Measurements from ENCODE around the gene ZNF613. TPM values are rescaled to one million over a fixed set of nuclear protein-coding genes. Genes with fewer than 3 reads are reported as not detected.

ZNF613 gene
- total RNA-seq, 2 donors from 2014 or later: 2.0 to 3.3 TPM

GRCh38 chr19:51994048-51994644 lies 66.9 kb downstream of the ZNF613 start:
- no peaks in the 10 kb centered on the region for H3K27me3 Mint-ChIP-seq
- H3K36me3 Mint-ChIP-seq (ENCODE audit: low read depth): peaks cover 12% of the 10 kb centered on the region
- no peak for DNase-seq
- no peak for ATAC-seq
- H3K4me1 Mint-ChIP-seq: no peaks in the 10 kb centered on the region
- H3K9me3 ChIP-seq (ENCODE audit: control insufficient read depth, low read length, poor library complexity, severe bottlenecking): peaks cover 54% of the 10 kb centered on the region
- H3K4me3 Mint-ChIP-seq: no peak overlapping the region
- no peak overlapping the region for H3K27ac Mint-ChIP-seq

Other genes with a start within 250 kb of the ZNF613 start
- gene SPACA6, start 234.1 kb upstream of the ZNF613 start, total RNA-seq: 1 to 10 TPM; 4.3 to 6.4 TPM
- gene HAS1, start 203.5 kb upstream of the ZNF613 start, total RNA-seq: not detected
- gene FPR1, start 175.6 kb upstream of the ZNF613 start, total RNA-seq: 1 to 10 TPM in 1 of 2 donors, under 1 TPM in 1; 0.70 to 4.1 TPM
- gene FPR2, start 166.3 kb upstream of the ZNF613 start, total RNA-seq: under 1 TPM in 1 of 2 donors, not detected in 1; 0.40 TPM
- not detected for gene FPR3, start 132.3 kb upstream of the ZNF613 start, total RNA-seq
- gene ZNF577, start 39.5 kb upstream of the ZNF613 start, total RNA-seq: 1 to 10 TPM; 5.4 to 8.3 TPM
- gene ZNF649, start 22.5 kb upstream of the ZNF613 start, total RNA-seq: 10 to 100 TPM in 1 of 2 donors, 1 to 10 TPM in 1; 8.0 to 10.2 TPM
- gene ZNF350, start 59.4 kb downstream of the ZNF613 start, total RNA-seq: 10 to 100 TPM; 33.5 to 36.0 TPM
- gene ZNF615, start 80.7 kb downstream of the ZNF613 start, total RNA-seq: 10 to 100 TPM; 12.0 to 12.2 TPM
- gene ZNF614, start 100.9 kb downstream of the ZNF613 start, total RNA-seq: 1 to 10 TPM; 6.6 to 8.0 TPM
- gene ZNF432, start 121.4 kb downstream of the ZNF613 start, total RNA-seq: 10 to 100 TPM; 16.6 to 18.7 TPM
- gene ZNF841, start 168.3 kb downstream of the ZNF613 start, total RNA-seq: 10 to 100 TPM; 24.4 to 26.4 TPM
- gene ZNF616, start 212.5 kb downstream of the ZNF613 start, total RNA-seq: 1 to 10 TPM; 2.0 to 3.9 TPM
- 10 to 100 TPM; 18.9 to 21.2 TPM for gene ZNF836, start 244.1 kb downstream of the ZNF613 start, total RNA-seq